H1 (cell line): ENCODE measurements around the gene DGKI. TPM values are rescaled to one million over a fixed set of nuclear protein-coding genes. Genes with fewer than 3 reads are reported as not detected.

ENCODE experiments used
- BCL11A ChIP-seq, 2 experiments: IDR thresholded peaks; one replicate each; pipeline ENCODE4 v1.6.1; 2011; ENCODE audit warnings: low read depth in 2 of 2, low read length in 2 of 2, mild to moderate bottlenecking in 2 of 2
- CBX8 ChIP-seq: fragments of 300-800, 300-1000 bp; sonication (generic); IDR thresholded peaks from 2 replicates; pipeline ENCODE4 v1.7.1; 2016; ENCODE audit warnings: low read depth, low read length, borderline replicate concordance
- E2F6 ChIP-seq: IDR thresholded peaks from 2 replicates; pipeline ENCODE4 v1.6.1; 2012; ENCODE audit warnings: inconsistent platforms
- KDM4A ChIP-seq: IDR thresholded peaks from one replicate; pipeline ENCODE4 v1.7.1; 2012; ENCODE audit warnings: low read depth, mild to moderate bottlenecking, moderate library complexity, low read length, inconsistent platforms; ENCODE audit not compliant: severe bottlenecking
- SP4 ChIP-seq: IDR thresholded peaks from 2 replicates; pipeline ENCODE4 v1.6.1; 2012; ENCODE audit warnings: low read length, inconsistent platforms
- SUZ12 ChIP-seq: fragments of 200-600 bp; sonication (generic); IDR thresholded peaks from 2 replicates; pipeline ENCODE4 v1.6.1; 2012; ENCODE audit warnings: mild to moderate bottlenecking, inconsistent platforms, low read length, moderate library complexity, mixed read lengths
- polyA plus RNA-seq, 7 experiments: library from polyadenylated mRNA; depleted of rRNA in 3 of 7; stranded (reverse) in 5 of 7; unstranded in 2 of 7; fragments of >200 nt in 5 of 7; fragments of 200-250 nt in 2 of 7; gene quantifications; 1 replicate in 5 of 7; 2 replicates in 1 of 7; 4 replicates in 1 of 7; pipeline versions ENCODE4 v1.2.1 to v1.2.3, GENCODE V29; 2011 to 2013; ENCODE audit warnings: missing spikeins in 2 of 7, mixed read lengths in 2 of 7
- total RNA-seq: library from RNA; stranded (reverse); fragmentation: NEBNext Ultra II Directional; extraction: Animal tissue kit (Norgen Biotek cat#: 25700); gene quantifications from 2 replicates; pipeline ENCODE4 v1.2.1, GENCODE V29; 2021
- TF ChIP-seq, protein P1 (sequence below): IDR thresholded peaks from 2 replicates; pipeline ENCODE4 v1.6.1; 2011; ENCODE audit warnings: low read depth, mild to moderate bottlenecking, low read length; ENCODE audit not compliant: insufficient read depth
- TF ChIP-seq, protein P2 (sequence below): IDR thresholded peaks from 2 replicates; pipeline ENCODE4 v1.6.1; 2012; ENCODE audit warnings: low read length, inconsistent platforms

DGKI gene
- total and polyA plus RNA-seq, 2 of the 8 experiments (the other 6 are each of a cell fraction or from before 2014, with no cell fraction given) = 0.20 to 0.71 TPM

DNA sequence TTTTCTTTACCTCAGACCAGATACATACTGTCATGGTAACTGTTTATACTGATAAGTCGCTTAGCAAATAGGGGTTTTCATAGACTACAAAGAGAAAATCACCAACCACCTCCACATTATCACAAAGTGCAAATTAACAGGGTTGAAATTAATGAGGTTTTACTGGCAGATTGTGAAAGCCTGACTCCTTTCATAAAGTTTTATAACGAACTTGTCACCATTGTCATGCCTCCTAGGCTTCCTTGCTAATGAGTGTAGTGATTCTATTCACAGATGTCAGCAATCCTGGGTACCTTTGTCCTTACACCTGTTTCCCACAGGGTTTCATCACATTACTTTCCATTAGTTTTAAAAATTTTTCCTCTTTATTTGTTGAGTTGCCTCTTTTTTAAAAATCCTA, 361.0 kb downstream of the DGKI start (continued):
- TF ChIP-seq KDM4A = no peak
- TF ChIP-seq SUZ12 = no peak
- TF ChIP-seq, protein P1, sequence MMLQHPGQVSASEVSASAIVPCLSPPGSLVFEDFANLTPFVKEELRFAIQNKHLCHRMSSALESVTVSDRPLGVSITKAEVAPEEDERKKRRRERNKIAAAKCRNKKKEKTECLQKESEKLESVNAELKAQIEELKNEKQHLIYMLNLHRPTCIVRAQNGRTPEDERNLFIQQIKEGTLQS = no peak
- TF ChIP-seq CBX8 = no peak
- TF ChIP-seq SP4 = no peak
- no peak for TF ChIP-seq BCL11A (IDR thresholded peaks at IDR 0.05; ENCODE audit: low read depth in 2 of 2, low read length in 2 of 2)
- no peak for TF ChIP-seq E2F6
- TF ChIP-seq, protein P2, sequence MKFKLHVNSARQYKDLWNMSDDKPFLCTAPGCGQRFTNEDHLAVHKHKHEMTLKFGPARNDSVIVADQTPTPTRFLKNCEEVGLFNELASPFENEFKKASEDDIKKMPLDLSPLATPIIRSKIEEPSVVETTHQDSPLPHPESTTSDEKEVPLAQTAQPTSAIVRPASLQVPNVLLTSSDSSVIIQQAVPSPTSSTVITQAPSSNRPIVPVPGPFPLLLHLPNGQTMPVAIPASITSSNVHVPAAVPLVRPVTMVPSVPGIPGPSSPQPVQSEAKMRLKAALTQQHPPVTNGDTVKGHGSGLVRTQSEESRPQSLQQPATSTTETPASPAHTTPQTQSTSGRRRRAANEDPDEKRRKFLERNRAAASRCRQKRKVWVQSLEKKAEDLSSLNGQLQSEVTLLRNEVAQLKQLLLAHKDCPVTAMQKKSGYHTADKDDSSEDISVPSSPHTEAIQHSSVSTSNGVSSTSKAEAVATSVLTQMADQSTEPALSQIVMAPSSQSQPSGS = no peak
